ENCODE data around the gene RNF217. TPM values are rescaled to one million over a fixed set of nuclear protein-coding genes. Genes with fewer than 3 reads are reported as not detected.
"Not testable (repeated sequence)": the region's sequence is repeated elsewhere in the genome, so short reads cannot be mapped to it uniquely, and the experiment has no call there.

Gene RNF217, protein sequence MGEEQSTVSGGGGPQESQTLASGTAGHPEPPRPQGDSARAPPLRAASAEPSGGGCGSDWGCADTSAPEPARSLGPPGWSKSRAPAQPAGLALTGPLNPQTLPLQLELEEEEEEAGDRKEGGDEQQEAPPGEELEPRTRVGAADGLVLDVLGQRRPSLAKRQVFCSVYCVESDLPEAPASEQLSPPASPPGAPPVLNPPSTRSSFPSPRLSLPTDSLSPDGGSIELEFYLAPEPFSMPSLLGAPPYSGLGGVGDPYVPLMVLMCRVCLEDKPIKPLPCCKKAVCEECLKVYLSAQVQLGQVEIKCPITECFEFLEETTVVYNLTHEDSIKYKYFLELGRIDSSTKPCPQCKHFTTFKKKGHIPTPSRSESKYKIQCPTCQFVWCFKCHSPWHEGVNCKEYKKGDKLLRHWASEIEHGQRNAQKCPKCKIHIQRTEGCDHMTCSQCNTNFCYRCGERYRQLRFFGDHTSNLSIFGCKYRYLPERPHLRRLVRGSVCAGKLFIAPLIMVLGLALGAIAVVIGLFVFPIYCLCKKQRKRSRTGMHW
- total RNA-seq = 1 to 10 TPM in 1 of 3 donors, under 1 TPM in 2; 0.60 to 1.2 (median 0.90) TPM

DNA sequence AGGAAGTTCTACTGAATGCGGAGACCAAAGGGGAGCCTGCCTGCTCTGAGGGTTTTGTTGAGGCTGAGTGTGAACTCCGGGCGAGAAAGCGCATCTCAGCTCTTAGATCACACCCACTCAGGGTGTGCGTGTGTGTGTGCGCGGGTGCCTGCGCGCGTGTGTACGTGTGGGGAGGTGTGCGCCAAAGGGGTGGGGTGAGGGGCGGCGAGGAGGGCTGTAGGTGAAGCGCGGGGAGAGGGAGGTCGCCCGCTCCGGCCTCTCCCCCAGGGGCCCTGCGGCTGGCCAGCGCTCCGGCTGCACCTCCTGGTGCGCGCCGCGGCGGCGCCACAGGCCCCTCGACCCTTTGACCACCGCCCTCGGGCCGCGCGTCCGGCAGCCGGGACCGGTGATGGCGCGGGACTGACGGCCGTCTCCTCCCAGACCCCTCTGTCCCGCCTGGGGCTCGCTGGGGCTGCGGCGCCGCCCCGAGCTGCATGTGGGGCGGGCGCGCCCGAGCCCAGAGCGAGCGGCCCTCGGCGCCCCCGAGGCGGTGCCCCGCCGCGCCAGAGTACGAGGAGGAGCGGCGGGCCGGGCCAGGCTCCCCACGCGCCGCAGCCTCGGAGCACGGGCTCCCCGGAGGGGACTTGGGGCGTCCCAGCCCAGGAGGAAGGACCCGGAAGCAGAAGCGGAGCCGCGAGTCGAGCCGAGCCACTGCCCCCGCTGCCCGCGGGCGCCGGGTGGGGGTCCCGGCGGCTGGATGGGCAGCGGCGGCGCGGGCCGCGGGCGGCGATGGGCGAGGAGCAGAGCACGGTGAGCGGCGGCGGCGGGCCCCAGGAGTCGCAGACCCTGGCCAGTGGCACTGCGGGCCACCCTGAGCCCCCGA, at the start of gene RNF217:
RNF217 (plus strand) TSS at position 661 of the 862 bp plus-strand sequence; CDS start at position 769, 108 bp downstream.
- DNase-seq (no peak), ATAC-seq (peak; percentile 61 to 66)
- H3K4me3 Mint-ChIP-seq = peak within 1 kb of the TSS; percentile 71
- peaks cover 13% of the 10 kb centered on the region for H3K4me1 Mint-ChIP-seq (ENCODE audit: low read depth)
- H3K27me3 Mint-ChIP-seq (ENCODE audit: low read depth) = peaks cover 37% of the 10 kb centered on the region
- no peaks in the 10 kb centered on the region for H3K9me3 Mint-ChIP-seq
- H3K36me3 Mint-ChIP-seq (ENCODE audit: insufficient read depth) = no peaks in the 10 kb centered on the region

DNA sequence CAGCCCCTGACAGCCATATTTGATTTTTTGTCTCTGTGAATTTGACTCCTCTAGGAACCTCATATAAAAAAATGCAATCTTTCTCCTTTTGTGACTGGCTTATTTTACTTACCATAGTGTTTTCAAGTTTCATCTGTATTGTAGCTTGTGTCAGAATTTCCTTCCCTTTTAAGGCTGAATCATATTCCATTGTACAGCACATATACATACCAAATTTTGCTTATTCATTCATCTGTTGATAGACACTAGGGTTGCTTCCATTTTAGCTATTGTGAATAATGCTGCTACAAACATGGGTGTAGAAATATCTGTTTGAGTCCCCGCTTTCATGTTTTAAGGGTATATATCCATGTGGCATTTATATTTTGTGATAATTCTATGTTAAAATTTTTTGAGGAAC, 49.2 kb upstream of the RNF217 start:
- peaks cover 2% of the 10 kb centered on the region for H3K27me3 Mint-ChIP-seq (ENCODE audit: low read depth)
- H3K36me3 Mint-ChIP-seq (ENCODE audit: insufficient read depth) = no peaks in the 10 kb centered on the region
- no peak overlapping the region for H3K4me3 Mint-ChIP-seq
- DNase-seq = no peak
- ATAC-seq = no peak
- peaks cover 3% of the 10 kb centered on the region for H3K9me3 Mint-ChIP-seq
- H3K4me1 Mint-ChIP-seq (ENCODE audit: low read depth) = no peaks in the 10 kb centered on the region

DNA sequence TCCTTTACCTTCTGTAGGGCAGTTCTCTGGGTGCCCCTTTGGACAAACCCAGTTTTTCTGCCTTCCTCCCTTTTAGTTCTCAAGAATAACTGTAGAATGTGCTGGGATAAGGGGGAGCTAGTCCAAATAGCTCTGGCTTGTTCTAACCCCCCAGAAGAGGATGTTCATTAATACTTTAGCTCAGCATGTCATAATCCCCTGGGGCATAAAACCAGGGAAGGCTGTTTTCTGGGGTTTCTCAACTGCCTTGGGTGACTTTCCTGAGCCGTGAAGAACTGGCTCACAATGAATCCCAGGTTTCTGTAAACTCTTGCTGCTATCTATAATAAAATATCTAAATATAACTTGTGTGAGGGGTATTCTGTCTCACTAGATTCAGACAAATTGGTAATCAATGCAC, 44.5 kb upstream of the RNF217 start:
- ATAC-seq = no peak
- H3K36me3 Mint-ChIP-seq (ENCODE audit: insufficient read depth) = no peaks in the 10 kb centered on the region
- DNase-seq = no peak
- peaks cover 2% of the 10 kb centered on the region for H3K27me3 Mint-ChIP-seq (ENCODE audit: low read depth)
- peaks cover 3% of the 10 kb centered on the region for H3K9me3 Mint-ChIP-seq
- H3K4me3 Mint-ChIP-seq = no peak overlapping the region
- H3K4me1 Mint-ChIP-seq (ENCODE audit: low read depth) = no peaks in the 10 kb centered on the region

DNA sequence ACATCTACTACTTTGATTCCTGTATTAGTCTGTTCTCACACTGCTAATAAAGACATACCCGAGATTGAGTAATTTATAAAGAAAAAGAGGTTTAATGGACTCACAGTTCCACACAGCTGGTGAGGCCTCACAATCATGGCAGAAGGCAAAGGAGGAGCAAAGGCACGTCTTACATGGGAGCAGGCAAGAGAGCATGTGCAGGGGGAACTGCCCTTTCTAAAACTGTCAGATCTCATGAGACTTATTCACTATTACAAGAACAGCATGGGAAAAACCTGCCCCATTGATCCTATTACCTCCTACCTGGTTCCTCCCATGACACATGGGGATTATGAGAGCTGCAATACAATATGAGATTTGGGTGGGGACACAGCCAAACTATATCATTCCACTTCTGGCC, 42.5 kb upstream of the RNF217 start:
- H3K4me3 Mint-ChIP-seq; DNase-seq; H3K27me3 Mint-ChIP-seq (ENCODE audit: low read depth); H3K9me3 Mint-ChIP-seq; ATAC-seq; H3K36me3 Mint-ChIP-seq (ENCODE audit: insufficient read depth); H3K4me1 Mint-ChIP-seq (ENCODE audit: low read depth): not testable (repeated sequence)

DNA sequence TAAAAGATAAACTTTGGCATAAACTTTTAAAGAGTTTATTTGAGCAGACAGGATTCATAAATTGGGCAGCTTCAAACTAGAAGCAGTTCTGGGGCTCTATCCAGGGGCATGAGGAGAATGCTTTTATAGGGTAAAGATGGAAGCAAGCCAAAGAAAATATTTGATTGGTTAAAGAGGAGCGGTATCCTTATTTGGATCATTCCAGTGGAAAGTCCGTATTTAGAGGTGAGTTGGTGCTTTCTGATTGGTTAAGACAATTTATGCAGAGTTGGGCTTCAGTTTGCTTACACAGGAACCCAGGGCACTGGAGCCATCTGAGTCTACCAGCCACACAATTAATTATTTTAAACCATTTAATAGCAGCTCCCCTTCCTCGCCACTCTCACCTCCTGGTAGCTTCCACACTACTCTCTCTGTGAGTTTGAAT, 37.9 kb upstream of the RNF217 start:
- H3K4me3 Mint-ChIP-seq = no peak overlapping the region
- no peaks in the 10 kb centered on the region for H3K4me1 Mint-ChIP-seq (ENCODE audit: low read depth)
- no peaks in the 10 kb centered on the region for H3K36me3 Mint-ChIP-seq (ENCODE audit: insufficient read depth)
- H3K27me3 Mint-ChIP-seq (ENCODE audit: low read depth) = peaks cover 2% of the 10 kb centered on the region
- DNase-seq = no peak
- no peak for ATAC-seq
- no peaks in the 10 kb centered on the region for H3K9me3 Mint-ChIP-seq

DNA sequence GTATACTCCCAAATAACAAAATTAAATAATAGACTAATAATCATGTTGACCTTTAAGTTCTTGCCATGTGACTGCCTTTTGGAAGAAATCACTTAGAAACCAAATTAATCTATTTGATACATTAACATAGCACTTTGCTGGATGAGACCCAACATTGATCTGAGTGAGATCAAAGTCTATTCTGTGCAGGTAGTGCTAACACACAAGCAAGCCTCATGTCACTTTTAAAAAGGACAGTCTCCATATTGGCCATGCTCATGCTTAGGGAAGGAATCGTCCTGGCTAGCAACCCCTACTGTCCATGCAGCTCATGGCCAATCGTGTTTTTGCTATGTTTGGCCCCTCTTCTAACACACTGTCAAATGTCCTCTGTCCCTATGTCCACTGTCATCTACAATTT, 35.8 kb upstream of the RNF217 start:
- Mint-ChIP-seq H3K4me3 (no peak overlapping the region), H3K4me1 (ENCODE audit: low read depth) (no peaks in the 10 kb centered on the region), H3K36me3 (ENCODE audit: insufficient read depth) (no peaks in the 10 kb centered on the region), H3K9me3 (no peaks in the 10 kb centered on the region), H3K27me3 (ENCODE audit: low read depth) (peaks cover 2% of the 10 kb centered on the region)
- no peak for DNase-seq
- ATAC-seq = no peak

DNA sequence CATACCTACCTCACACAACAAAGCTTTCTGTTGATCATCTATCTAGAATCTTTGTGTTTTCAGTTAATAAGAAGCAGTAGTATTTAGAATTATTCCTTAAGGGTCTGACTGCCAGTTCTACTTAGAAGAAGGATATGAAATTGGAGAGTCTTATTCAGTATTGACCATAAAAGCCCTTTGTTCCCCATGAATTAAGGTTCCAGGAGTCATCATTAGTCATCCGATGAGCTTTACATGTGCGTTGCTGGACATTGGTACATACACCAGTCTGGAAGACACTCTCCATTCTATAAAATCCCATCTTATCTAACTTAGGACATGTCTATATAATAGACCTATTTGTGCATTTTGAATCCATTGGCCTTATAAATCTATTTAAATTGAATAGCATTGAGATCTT, 34.4 kb upstream of the RNF217 start:
- Mint-ChIP-seq H3K27me3 (ENCODE audit: low read depth) (peaks cover 2% of the 10 kb centered on the region), H3K36me3 (ENCODE audit: insufficient read depth) (no peaks in the 10 kb centered on the region), H3K4me3 (no peak overlapping the region), H3K4me1 (ENCODE audit: low read depth) (no peaks in the 10 kb centered on the region), H3K9me3 (no peaks in the 10 kb centered on the region)
- DNase-seq (no peak), ATAC-seq (no peak)

DNA sequence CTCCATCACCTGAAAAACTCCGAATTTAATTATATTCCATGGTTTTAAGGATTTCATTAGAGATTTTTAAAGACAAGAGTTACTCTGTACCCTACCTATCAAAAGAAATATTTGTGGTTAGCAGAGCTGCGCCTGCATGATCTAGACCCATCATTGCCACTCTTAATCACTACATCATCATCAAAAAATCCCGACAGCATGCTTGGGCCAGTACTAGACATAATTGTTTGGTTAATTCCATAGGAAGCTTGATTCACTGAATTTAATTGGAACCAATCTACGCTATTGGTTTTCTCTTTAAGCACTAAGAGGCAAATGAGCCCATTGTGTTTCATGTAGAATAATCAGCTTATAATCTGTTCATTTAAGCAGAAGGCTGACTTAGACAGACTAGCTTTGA, 33.4 kb upstream of the RNF217 start:
- no peak overlapping the region for H3K4me3 Mint-ChIP-seq

DNA sequence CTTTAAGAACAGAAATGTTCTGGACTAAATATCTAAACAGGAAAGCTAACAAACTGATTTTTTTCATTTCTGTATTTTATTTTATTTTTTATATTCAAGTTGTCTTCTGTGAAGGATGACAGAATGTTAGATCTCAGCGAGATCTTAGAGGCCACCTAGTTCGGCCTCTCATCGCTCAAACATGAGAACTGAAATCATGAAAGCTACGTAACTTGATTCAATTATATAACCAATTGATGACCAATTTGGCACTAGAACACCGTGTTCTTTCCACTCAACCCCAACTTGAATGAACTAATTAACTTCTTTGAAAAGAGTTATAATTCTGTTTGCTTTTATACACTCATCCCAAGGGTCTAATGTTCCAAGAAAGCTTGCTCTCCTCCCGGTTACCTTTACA, 24.6 kb upstream of the RNF217 start:
- ATAC-seq = no peak
- no peaks in the 10 kb centered on the region for H3K27me3 Mint-ChIP-seq (ENCODE audit: low read depth)

More for the DNA sequence above, 33.4 kb upstream of the RNF217 start:
- Mint-ChIP-seq H3K36me3 (ENCODE audit: insufficient read depth) (no peaks in the 10 kb centered on the region), H3K27me3 (ENCODE audit: low read depth) (peaks cover 2% of the 10 kb centered on the region), H3K4me1 (ENCODE audit: low read depth) (no peaks in the 10 kb centered on the region), H3K9me3 (no peaks in the 10 kb centered on the region)
- no peak for ATAC-seq
- no peak for DNase-seq

DNA sequence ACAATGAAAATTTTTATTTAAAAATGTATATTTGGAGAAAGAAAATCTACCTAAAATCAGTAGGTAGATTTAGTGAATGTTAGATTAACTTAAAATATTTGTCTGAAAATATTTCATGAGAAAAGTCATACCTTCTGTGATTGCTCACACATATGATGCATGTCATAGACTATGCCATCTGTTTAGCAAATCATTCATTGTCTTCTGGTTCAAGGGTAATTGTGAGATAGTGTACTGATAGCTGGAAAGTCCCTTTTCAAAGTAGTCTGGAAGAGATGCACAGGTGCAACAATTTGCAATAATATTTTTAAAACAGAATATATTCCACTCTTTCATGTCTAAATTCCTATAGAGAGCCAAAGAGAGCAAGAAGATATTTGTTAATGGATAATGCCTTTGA, 21.0 kb upstream of the RNF217 start:
- ATAC-seq (no peak), DNase-seq (no peak)
- Mint-ChIP-seq H3K4me1 (ENCODE audit: low read depth) (no peaks in the 10 kb centered on the region), H3K9me3 (no peaks in the 10 kb centered on the region), H3K36me3 (ENCODE audit: insufficient read depth) (no peaks in the 10 kb centered on the region), H3K4me3 (no peak overlapping the region), H3K27me3 (ENCODE audit: low read depth) (peaks cover 3% of the 10 kb centered on the region)

More for the DNA sequence above, 24.6 kb upstream of the RNF217 start:
- Mint-ChIP-seq H3K9me3 (no peaks in the 10 kb centered on the region), H3K4me3 (no peak overlapping the region), H3K4me1 (ENCODE audit: low read depth) (no peaks in the 10 kb centered on the region), H3K36me3 (ENCODE audit: insufficient read depth) (no peaks in the 10 kb centered on the region)
- no peak for DNase-seq

DNA sequence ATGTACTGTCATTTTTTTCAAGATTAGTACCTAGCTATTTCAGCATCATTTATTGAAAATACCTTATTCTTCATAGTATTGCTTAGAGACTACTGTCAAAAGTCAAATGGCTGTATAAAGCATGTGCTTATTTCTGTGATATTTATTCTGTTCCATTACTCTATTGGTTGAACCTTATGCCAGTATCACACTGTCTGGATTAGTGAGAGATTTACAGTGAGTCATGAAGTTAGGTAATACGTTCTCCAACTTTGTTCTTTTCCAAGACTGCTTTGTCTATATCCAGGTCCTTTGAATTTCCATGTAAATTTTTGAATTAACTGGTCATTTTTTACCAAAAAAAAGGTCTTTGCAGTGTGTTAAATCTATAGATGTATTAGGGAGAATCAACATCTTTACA, 18.6 kb upstream of the RNF217 start:
- Mint-ChIP-seq H3K4me3 (no peak overlapping the region), H3K36me3 (ENCODE audit: insufficient read depth) (no peaks in the 10 kb centered on the region), H3K9me3 (no peaks in the 10 kb centered on the region), H3K27me3 (ENCODE audit: low read depth) (peaks cover 3% of the 10 kb centered on the region), H3K4me1 (ENCODE audit: low read depth) (no peaks in the 10 kb centered on the region)
- no peak for DNase-seq
- no peak for ATAC-seq

DNA sequence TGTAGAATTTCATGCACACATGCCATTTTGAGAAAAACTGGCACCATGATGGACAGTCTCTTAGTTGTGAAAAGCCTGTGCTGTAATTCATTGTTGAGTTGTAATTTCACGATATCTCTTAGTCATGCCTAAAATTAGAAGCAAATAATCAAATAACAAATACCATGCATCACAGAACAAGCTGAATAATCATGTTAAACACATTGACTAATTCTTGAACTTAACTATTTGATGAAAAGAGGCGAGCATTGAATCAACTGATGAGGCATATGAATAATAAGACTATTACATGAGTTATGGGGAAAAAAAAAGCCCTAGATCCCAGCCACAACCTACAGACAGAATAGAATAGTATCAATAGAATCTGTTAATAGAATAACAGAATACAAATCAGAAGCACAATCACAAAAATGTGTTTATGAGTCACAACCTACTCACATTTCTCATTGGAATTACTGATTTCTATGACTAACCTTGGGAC, 14.2 kb upstream of the RNF217 start:
- Mint-ChIP-seq H3K4me1 (ENCODE audit: low read depth) (no peaks in the 10 kb centered on the region), H3K4me3 (no peak overlapping the region), H3K9me3 (no peaks in the 10 kb centered on the region), H3K27me3 (ENCODE audit: low read depth) (peaks cover 3% of the 10 kb centered on the region), H3K36me3 (ENCODE audit: insufficient read depth) (no peaks in the 10 kb centered on the region)
- DNase-seq = no peak
- no peak for ATAC-seq

DNA sequence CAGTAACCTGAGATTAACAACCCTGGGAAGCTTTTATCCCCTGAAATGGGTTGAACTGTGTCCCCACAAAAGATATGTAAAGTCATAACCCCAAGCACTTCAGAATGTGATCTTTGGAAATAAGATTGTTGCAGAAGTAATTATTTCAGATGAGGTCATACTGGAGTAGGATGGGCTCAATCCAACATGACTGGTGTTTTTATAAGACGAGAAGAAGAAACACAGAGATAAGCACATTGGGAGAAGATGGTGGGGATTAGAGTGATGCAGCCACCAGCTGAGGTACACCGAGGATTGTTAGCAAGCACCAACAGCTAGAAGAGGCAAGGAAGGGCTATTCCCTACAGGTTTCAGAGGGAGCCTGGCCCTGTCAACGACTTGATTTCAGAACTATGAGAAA, 12.5 kb upstream of the RNF217 start:
- Mint-ChIP-seq H3K27me3 (ENCODE audit: low read depth) (no peaks in the 10 kb centered on the region), H3K4me1 (ENCODE audit: low read depth) (no peaks in the 10 kb centered on the region), H3K9me3 (no peaks in the 10 kb centered on the region), H3K4me3 (no peak overlapping the region), H3K36me3 (ENCODE audit: insufficient read depth) (no peaks in the 10 kb centered on the region)
- ATAC-seq (no peak), DNase-seq (no peak)

DNA sequence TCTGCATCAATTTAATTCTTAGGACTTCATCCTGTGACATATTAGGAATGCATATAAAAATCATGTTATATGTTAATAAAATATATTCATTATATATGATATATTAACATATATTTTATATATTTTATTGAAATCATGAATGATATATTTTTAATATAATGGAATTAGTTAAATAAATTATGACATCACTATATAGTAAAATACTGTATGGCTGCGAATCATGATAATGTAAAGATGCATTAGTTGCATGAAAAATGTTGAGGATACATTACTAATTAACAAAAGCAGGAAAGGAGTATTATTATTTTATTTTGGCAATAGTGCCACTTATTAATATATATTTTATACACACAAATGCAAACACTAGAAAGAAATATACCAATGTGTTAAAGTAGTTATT, 8.4 kb upstream of the RNF217 start:
- no peak for DNase-seq
- H3K9me3 Mint-ChIP-seq = no peaks in the 10 kb centered on the region
- H3K4me1 Mint-ChIP-seq (ENCODE audit: low read depth) = no peaks in the 10 kb centered on the region
- peaks cover 8% of the 10 kb centered on the region for H3K27me3 Mint-ChIP-seq (ENCODE audit: low read depth)
- no peak overlapping the region for H3K4me3 Mint-ChIP-seq
- no peak for ATAC-seq
- H3K36me3 Mint-ChIP-seq (ENCODE audit: insufficient read depth) = no peaks in the 10 kb centered on the region

Data from activated T-cell treated with anti-CD3 and anti-CD28 coated beads, Interleukin-2, amount 50 U/mL, for 4 hours (primary cell).